Activated naive CD8-positive, alpha-beta T cell treated with anti-CD3 and anti-CD28 coated beads, Interleukin-2, amount 50 U/mL, for 24 hours (primary cell): ENCODE data around the gene KRTAP3-1.

ENCODE experiments used
- ATAC-seq: fragments of 150-1000 bp; cut with Tn5 transposase; one replicate; pipeline ENCODE4 v1.10.0; 2021
- DNase-seq: peaks from one replicate; pipeline ENCODE4 v3.0.0; 2021
- H3K27ac Mint-ChIP-seq: one replicate; pipeline ENCODE4 v1.8.0; 2021; ENCODE audit warnings: mild to moderate bottlenecking, mixed read lengths
- H3K27me3 Mint-ChIP-seq: one replicate; pipeline ENCODE4 v1.8.0; 2021; ENCODE audit warnings: mixed read lengths
- H3K36me3 Mint-ChIP-seq: one replicate; pipeline ENCODE4 v1.8.0; 2021; ENCODE audit warnings: low read depth, mixed read lengths
- H3K4me1 Mint-ChIP-seq: one replicate; pipeline ENCODE4 v1.8.0; 2021; ENCODE audit warnings: mixed read lengths
- H3K4me3 Mint-ChIP-seq: one replicate; pipeline ENCODE4 v1.8.0; 2021; ENCODE audit warnings: mild to moderate bottlenecking, moderate library complexity, mixed read lengths
- H3K9me3 Mint-ChIP-seq: one replicate; pipeline ENCODE4 v1.8.0; 2021; ENCODE audit warnings: mixed read lengths

Gene KRTAP3-1

DNA sequence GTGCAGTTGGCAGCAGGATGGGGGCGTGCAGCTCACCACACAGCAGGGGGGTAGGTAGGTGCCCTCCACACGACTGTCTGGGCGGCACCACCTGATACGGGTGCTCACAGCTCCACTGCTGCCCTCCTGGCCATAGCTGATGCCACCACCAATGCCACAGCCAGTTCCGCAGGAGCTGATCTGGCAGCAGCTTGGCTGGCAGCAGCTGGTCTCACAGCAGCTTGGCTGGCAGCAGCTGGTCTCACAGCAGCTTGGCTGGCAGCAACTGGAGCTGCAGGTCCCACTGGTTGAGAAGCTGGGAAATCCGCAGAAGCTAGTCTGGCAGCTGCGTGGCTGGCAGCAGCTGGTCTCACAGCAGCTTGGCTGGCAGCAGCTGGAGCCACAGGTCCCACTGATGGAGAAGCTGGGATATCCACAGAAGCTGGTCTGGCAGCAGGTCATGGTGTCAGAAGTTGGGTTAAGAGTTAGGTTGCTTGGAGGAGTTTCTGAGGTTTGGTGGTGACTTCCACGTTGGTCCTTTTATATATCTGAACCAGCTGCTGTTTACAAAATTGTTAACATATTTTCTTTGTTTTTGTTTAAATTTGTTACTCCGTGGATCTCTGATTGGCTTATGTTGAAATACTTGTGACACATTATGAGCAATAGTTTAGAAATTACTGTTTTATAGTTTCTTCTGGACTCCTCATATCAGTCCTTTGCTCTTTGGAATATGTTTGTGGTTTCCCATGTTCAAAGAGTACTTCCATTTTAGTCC is 18.0 kb upstream of the KRTAP3-1 start, which contains the start of gene KRTAP1-5:
KRTAP1-5 (minus strand) TSS at position 494 of the 757 bp plus-strand sequence; CDS start at position 441, 53 bp downstream.
- H3K9me3 Mint-ChIP-seq: no peaks in the 10 kb centered on the region
- H3K36me3 Mint-ChIP-seq: no peaks in the 10 kb centered on the region
- H3K27me3 Mint-ChIP-seq: peaks cover 21% of the 10 kb centered on the region
- no peaks in the 10 kb centered on the region for H3K4me1 Mint-ChIP-seq
- no peak within 1 kb of the TSS for H3K27ac Mint-ChIP-seq
- no peak for ATAC-seq
- no peak for DNase-seq
- no peak within 1 kb of the TSS for H3K4me3 Mint-ChIP-seq

DNA sequence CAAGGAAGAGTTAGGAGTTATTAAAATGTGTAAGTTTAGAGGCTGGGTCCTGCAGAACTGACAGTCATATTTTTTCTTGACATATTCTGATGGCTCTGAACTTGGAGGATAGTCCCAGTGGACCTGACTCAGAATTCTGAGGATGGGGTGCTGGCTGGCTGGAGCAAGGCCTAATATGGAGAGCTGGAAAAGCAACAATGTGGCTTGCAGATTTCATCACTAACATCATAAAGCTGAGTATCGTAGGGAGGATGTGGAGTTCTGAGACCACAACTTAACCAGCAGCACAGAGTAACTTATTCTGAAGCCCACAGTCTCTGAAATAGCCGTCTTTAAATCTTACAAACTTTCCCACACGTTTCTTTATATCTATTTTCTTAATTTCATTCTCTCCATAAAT is 15.8 kb upstream of the KRTAP3-1 start:
- DNase-seq: no peak
- H3K27ac Mint-ChIP-seq: no peak overlapping the region
- no peaks in the 10 kb centered on the region for H3K9me3 Mint-ChIP-seq
- no peak overlapping the region for H3K4me3 Mint-ChIP-seq
- H3K36me3 Mint-ChIP-seq: no peaks in the 10 kb centered on the region
- H3K27me3 Mint-ChIP-seq: peaks cover 14% of the 10 kb centered on the region
- no peak for ATAC-seq
- H3K4me1 Mint-ChIP-seq: no peaks in the 10 kb centered on the region

- Mint-ChIP-seq H3K27me3 (peaks cover 1% of the 10 kb centered on the region), H3K9me3 (no peaks in the 10 kb centered on the region), H3K4me3 (no peak overlapping the region), H3K27ac (no peak overlapping the region), H3K36me3 (no peaks in the 10 kb centered on the region), H3K4me1 (no peaks in the 10 kb centered on the region)
- ATAC-seq (no peak), DNase-seq (no peak)
These were observed 11.4 kb upstream of the KRTAP3-1 start for GRCh38 chr17:41020336-41020735.

GRCh38 chr17:41019415-41019814 is 10.5 kb upstream of the KRTAP3-1 start:
- DNase-seq (no peak), ATAC-seq (no peak)
- Mint-ChIP-seq H3K4me3 (no peak overlapping the region), H3K9me3 (no peaks in the 10 kb centered on the region), H3K27me3 (peaks cover 1% of the 10 kb centered on the region), H3K4me1 (no peaks in the 10 kb centered on the region), H3K36me3 (no peaks in the 10 kb centered on the region), H3K27ac (no peak overlapping the region)

DNA sequence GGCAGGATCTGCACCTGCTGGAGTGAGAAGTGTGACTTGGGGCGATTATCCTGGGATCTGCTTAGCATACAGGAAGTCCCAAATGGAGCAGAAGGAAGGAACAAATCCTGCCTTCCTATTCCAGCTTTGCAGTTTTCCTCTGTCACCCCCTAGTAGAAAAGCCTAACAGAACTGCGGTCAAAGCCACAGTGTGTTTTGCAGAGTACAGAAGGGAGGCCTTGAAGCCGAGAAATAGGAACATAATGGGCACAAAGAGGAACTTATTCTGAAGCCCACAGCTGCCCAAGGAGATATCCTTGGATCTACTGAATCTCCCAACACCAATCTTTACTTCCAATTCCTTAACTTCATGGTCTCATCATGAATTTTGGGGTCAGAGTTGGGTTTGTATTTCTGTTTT is 9.6 kb upstream of the KRTAP3-1 start:
- Mint-ChIP-seq H3K27me3 (peaks cover 1% of the 10 kb centered on the region), H3K9me3 (no peaks in the 10 kb centered on the region), H3K4me3 (no peak overlapping the region), H3K27ac (no peak overlapping the region), H3K4me1 (no peaks in the 10 kb centered on the region), H3K36me3 (no peaks in the 10 kb centered on the region)
- DNase-seq (no peak), ATAC-seq (no peak)

DNA sequence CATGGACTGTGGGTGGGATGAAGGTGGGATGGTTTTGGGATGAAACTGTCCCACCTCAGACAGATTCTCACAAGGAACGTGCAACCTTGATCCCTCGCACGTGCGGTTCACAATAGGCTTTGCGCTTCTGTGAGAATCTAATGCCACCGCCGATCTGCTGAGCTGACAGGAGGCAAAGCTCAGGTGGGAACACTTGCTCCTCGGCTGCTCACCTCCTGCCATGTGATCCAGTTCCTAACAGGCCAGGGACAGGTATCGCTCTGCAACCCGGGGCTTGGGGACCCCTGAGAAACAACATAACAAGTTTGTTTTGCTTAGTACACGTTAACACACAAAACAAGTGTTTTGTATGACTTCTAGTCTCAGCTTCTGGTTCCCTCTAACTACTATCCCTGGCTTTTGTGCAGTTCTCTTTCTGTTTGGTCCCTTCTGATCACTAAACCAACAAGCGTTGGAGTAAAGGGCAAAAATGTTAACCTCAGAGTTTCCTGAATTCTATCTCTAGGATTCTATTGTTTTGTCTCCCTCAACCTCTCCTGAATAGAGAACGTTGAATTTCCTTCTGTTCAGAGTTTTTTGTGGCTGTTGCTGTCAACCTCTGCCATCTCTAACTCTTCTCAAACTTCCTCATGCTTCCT is 7.8 kb upstream of the KRTAP3-1 start:
- Mint-ChIP-seq H3K4me3 (no peak overlapping the region), H3K36me3 (no peaks in the 10 kb centered on the region), H3K27me3 (no peaks in the 10 kb centered on the region), H3K4me1 (no peaks in the 10 kb centered on the region), H3K9me3 (no peaks in the 10 kb centered on the region), H3K27ac (no peak overlapping the region)
- ATAC-seq: no peak
- no peak for DNase-seq

DNA sequence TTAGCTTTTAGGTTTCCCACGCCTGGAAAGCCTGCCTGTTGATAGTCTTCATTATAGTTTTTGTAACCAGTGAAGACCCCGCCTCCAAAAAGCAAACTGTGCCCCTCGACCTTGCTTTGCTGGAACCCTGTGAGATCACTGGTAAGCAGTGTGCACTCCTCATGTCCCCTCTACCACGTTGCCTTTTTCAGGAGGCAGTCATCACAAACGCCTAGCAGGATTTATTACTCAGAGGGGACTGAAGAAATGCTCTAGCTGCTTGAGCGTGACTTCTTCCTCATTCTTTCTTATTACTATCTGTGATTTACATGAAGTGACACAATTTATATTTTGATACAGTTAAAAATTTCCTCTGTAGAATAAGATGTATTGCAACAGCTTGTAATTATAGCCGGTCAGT is 6.5 kb upstream of the KRTAP3-1 start:
- no peaks in the 10 kb centered on the region for H3K9me3 Mint-ChIP-seq
- no peaks in the 10 kb centered on the region for H3K36me3 Mint-ChIP-seq
- H3K4me1 Mint-ChIP-seq: no peaks in the 10 kb centered on the region
- ATAC-seq (no peak), DNase-seq (no peak)
- no peak overlapping the region for H3K4me3 Mint-ChIP-seq
- H3K27me3 Mint-ChIP-seq: no peaks in the 10 kb centered on the region
- H3K27ac Mint-ChIP-seq: no peak overlapping the region

- Mint-ChIP-seq H3K36me3 (no peaks in the 10 kb centered on the region), H3K9me3 (no peaks in the 10 kb centered on the region), H3K4me1 (no peaks in the 10 kb centered on the region), H3K27me3 (no peaks in the 10 kb centered on the region), H3K27ac (no peak overlapping the region), H3K4me3 (no peak overlapping the region)
- DNase-seq (no peak), ATAC-seq (no peak)
These were observed 4.7 kb upstream of the KRTAP3-1 start for GRCh38 chr17:41013606-41014005.

GRCh38 chr17:41013181-41013580 is 4.3 kb upstream of the KRTAP3-1 start:
- no peaks in the 10 kb centered on the region for H3K9me3 Mint-ChIP-seq
- H3K4me1 Mint-ChIP-seq: no peaks in the 10 kb centered on the region
- H3K4me3 Mint-ChIP-seq: no peak overlapping the region
- no peak overlapping the region for H3K27ac Mint-ChIP-seq
- H3K36me3 Mint-ChIP-seq: no peaks in the 10 kb centered on the region
- DNase-seq: no peak
- H3K27me3 Mint-ChIP-seq: no peaks in the 10 kb centered on the region
- ATAC-seq: no peak

GRCh38 chr17:41012326-41013120 is 3.6 kb upstream of the KRTAP3-1 start:
- no peak for ATAC-seq
- Mint-ChIP-seq H3K27ac (no peak overlapping the region), H3K27me3 (no peaks in the 10 kb centered on the region), H3K36me3 (no peaks in the 10 kb centered on the region), H3K4me3 (no peak overlapping the region), H3K4me1 (no peaks in the 10 kb centered on the region), H3K9me3 (no peaks in the 10 kb centered on the region)
- no peak for DNase-seq

DNA sequence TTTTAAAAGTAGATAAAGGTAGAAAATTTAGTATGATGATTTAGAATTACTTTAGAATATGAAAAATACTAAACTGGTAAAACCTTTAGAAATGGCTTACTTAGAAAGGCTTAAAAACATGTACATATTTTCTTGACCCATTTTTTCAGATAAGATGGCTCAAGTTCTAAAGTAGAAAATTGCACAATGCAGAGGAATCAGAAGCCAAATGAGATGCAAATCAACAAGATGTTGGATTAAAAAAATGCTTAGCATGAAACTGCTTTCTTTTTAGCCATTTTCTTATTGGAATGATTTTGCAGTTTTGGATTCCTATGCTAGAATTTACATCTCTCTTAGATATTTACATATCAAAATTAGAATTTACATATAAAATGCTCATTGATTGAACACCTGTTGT is 1.5 kb upstream of the KRTAP3-1 start:
- H3K9me3 Mint-ChIP-seq: no peaks in the 10 kb centered on the region
- H3K36me3 Mint-ChIP-seq: no peaks in the 10 kb centered on the region
- no peaks in the 10 kb centered on the region for H3K4me1 Mint-ChIP-seq
- ATAC-seq (no peak), DNase-seq (no peak)
- H3K27ac Mint-ChIP-seq: no peak overlapping the region
- no peak overlapping the region for H3K4me3 Mint-ChIP-seq
- H3K27me3 Mint-ChIP-seq: no peaks in the 10 kb centered on the region

DNA sequence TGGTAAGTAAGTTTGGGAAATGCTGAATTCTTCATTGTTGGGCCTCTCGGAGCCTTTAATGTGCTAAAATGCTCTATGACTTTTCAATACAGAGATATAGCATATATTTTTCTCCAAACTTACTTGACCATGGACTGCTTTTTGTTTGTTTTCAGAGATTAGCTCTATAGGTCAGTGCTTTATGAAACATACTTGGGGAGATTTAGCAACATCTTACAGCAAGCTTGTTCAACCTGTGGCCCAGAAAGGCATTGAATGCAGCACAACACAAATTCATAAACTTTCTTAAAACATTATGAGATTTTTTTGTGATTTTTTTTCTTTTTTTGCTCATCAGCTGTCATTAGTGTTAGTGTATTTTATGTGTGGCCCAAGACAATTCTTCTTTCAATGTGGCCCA is 1.0 kb upstream of the KRTAP3-1 start:
- H3K4me1 Mint-ChIP-seq: no peaks in the 10 kb centered on the region
- no peaks in the 10 kb centered on the region for H3K9me3 Mint-ChIP-seq
- DNase-seq (no peak), ATAC-seq (no peak)
- no peaks in the 10 kb centered on the region for H3K36me3 Mint-ChIP-seq
- H3K4me3 Mint-ChIP-seq: no peak overlapping the region
- H3K27me3 Mint-ChIP-seq: no peaks in the 10 kb centered on the region
- H3K27ac Mint-ChIP-seq: no peak overlapping the region

GRCh38 chr17:41009301-41009760 is 403 bp upstream of the KRTAP3-1 start:
- ATAC-seq (no peak), DNase-seq (no peak)
- Mint-ChIP-seq H3K9me3 (no peaks in the 10 kb centered on the region), H3K4me3 (no peak overlapping the region), H3K36me3 (no peaks in the 10 kb centered on the region), H3K27ac (no peak overlapping the region), H3K4me1 (no peaks in the 10 kb centered on the region), H3K27me3 (no peaks in the 10 kb centered on the region)

DNA sequence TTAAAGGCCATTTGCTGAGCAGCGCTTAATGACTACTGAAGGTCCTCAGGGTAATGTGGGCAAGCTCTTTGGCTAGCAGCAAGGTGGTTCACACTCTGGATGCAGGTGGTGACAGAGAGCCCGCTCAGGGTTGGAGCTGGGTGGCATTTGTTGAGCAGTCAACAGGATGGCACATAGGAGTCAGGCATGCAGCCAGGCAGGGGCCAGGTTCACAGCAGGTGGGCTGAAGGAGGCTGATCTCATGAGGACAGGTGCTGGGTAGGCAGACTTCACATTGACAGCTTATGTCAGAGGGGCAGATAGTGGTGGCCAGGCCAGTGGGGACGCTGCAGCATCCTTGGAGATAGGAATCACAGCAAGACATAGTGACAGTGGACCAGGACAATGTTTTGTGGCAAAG is 4.5 kb downstream of the KRTAP3-1 start:
- DNase-seq (no peak), ATAC-seq (no peak)
- Mint-ChIP-seq H3K4me3 (no peak overlapping the region), H3K36me3 (no peaks in the 10 kb centered on the region), H3K4me1 (no peaks in the 10 kb centered on the region), H3K27me3 (peaks cover 19% of the 10 kb centered on the region), H3K27ac (no peak overlapping the region), H3K9me3 (no peaks in the 10 kb centered on the region)

DNA sequence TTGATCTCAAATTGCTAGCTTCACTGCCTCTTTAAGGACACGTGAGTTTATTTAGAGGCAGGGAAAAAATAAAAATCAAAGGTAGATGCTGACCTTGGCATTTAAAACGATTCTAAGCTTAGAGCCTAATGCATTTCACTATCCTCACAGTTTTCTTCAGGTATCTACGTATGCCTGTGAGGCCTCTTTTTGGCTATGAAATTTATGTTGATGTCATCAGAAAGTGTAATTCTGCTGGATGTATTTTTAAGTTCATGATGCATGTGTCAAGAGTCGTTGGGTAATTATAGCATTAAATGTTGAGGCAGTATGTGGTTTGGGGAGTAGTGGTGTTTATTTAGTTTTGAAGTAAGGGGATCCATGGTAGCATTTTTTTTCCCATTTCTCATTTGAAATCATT is 5.0 kb downstream of the KRTAP3-1 start:
- Mint-ChIP-seq H3K27ac (no peak overlapping the region), H3K36me3 (no peaks in the 10 kb centered on the region), H3K9me3 (no peaks in the 10 kb centered on the region), H3K4me1 (no peaks in the 10 kb centered on the region), H3K4me3 (no peak overlapping the region), H3K27me3 (peaks cover 20% of the 10 kb centered on the region)
- DNase-seq (no peak), ATAC-seq (no peak)
